Measurements from ENCODE around the gene CDH15.

The CDH15 gene

GRCh38 chr16:89140981-89141883 lies 30.3 kb upstream of the CDH15 start:
- no peak for DNase-seq

- DNase-seq = no peak
Observed at GRCh38 chr16:89141884-89142267, 29.7 kb upstream of the CDH15 start.

GRCh38 chr16:89142474-89143195 lies 28.9 kb upstream of the CDH15 start:
- no peak for DNase-seq

- DNase-seq = no peak
Observed at GRCh38 chr16:89143201-89143741, 28.3 kb upstream of the CDH15 start.

- DNase-seq = no peak
Observed at GRCh38 chr16:89143911-89144675, 27.5 kb upstream of the CDH15 start.

- no peak for DNase-seq
Observed at GRCh38 chr16:89144681-89145080, 26.9 kb upstream of the CDH15 start.

- no peak for DNase-seq
Observed at GRCh38 chr16:89145406-89146161, 26.0 kb upstream of the CDH15 start.

- DNase-seq = no peak
Observed at GRCh38 chr16:89146211-89147005, 25.1 kb upstream of the CDH15 start.

GRCh38 chr16:89147085-89147817 lies 24.3 kb upstream of the CDH15 start:
- no peak for DNase-seq

- no peak for DNase-seq
Observed at GRCh38 chr16:89149386-89149785, 22.2 kb upstream of the CDH15 start.

- no peak for DNase-seq
Observed at GRCh38 chr16:89150090-89150835, 21.3 kb upstream of the CDH15 start.

- no peak for DNase-seq
Observed at GRCh38 chr16:89150981-89151380, 20.6 kb upstream of the CDH15 start.

GRCh38 chr16:89152831-89153700 lies 18.5 kb upstream of the CDH15 start:
- DNase-seq = no peak

GRCh38 chr16:89153848-89154271 lies 17.7 kb upstream of the CDH15 start:
- DNase-seq = no peak

GRCh38 chr16:89154390-89155183 lies 17.0 kb upstream of the CDH15 start:
- no peak for DNase-seq

- DNase-seq = no peak
Observed at GRCh38 chr16:89155184-89155679, 16.3 kb upstream of the CDH15 start.

GRCh38 chr16:89155851-89156739 lies 15.5 kb upstream of the CDH15 start:
- no peak for DNase-seq
